ENCODE data around the gene CABLES2.

CABLES2 gene

GRCh38 chr20:62407221-62407992 is at the start of gene CABLES2:
Gene CABLES2 (minus strand): TSS chr20:62407285. CDS start chr20:62407276, 9 bp downstream.
- peak; percentile 85 to 88 for DNase-seq

- no peak for DNase-seq
These were observed 48.8 kb upstream of the CABLES2 start for GRCh38 chr20:62455929-62456328.

DNA sequence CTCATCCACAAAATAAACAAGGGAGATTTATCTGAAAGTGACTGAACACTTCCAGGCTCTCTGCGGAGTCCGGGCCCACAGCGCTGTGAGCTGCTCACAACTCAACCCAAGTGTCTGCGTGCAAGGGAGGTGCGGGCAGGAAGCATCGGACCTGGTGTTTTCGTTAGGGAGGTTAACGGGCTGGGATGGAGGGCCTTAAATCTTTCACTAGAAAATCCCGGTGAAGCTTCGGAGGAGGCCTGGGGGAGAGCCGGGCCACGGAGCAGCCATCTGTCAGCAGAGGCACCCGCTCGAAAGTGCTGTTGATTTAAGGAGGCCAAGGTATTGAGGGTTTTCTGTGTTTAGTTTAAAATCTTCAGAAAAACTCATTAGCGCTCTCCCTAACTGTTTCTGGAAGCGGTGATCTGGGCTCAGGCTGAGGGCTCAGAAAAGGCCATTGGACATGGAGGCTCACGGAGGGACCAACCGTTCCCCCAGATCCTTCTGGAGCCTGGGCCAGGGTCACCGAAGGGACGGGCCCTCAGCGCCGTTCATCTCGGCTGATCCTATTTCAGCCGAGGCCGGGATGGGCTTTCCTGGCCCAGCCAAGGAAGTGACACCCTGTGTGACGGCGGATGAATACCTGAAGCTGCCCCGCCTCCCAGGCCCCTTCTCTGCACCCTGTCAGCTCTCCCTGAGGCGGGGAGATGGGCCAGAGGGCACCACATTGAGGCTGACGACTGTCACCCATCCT is 48.0 kb upstream of the CABLES2 start:
- DNase-seq, result no peak

DNA sequence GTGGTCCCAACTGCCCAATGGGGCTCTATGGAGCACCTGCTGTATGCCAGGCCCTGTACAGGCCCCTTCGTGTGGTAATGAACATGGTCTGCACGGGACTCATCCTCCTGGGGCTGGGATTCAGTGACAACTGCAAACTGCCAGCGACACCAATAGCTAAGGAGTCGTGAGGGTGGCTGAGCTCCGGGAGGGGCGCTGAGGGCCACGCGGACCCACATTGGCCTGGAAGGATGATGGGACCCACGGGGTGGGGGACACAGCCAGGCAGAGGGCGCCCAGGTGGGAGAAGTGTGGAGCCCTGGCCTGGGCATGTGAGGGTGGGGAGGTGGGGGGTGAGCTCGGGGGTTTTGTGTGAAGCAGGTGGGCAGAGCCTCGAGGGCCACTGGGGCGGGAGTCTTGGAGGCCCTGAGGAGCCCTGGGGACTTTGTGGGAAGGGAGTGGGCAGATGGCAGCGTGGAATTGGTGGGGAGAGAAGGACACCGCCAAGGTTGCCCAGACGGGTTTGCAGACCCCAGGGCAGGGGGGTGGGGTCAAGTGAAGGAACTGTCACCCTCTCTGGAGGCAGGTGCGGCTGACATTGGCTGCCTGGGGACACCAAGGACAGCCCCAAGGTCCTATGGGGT is 46.2 kb upstream of the CABLES2 start:
- DNase-seq, result no peak

- DNase-seq, result no peak
These were observed 45.5 kb upstream of the CABLES2 start for GRCh38 chr20:62452475-62453095.

DNA sequence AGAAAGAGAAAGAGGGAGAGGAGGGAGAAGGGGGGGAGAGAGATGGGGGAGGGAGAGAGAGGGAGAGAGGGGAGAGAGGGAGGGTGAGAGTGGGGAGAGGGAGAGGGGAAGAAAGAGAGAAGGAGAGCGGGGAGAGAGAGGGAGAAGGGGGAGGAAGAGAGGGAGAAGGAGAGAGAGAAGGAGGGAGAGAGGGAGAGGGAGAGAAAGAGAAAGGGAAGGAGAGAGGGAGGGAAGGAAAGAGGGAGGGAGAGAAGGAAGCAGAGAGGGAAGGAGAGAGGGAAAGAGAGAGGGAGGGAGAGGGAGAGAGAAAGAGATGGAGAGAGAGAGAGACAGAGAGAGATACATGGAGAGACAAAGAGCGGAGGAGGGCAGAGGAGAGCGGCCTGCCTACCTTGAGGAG is 44.9 kb upstream of the CABLES2 start:
- DNase-seq, result no peak

- DNase-seq, result no peak
These were observed 44.2 kb upstream of the CABLES2 start for GRCh38 chr20:62451156-62451767.

DNA sequence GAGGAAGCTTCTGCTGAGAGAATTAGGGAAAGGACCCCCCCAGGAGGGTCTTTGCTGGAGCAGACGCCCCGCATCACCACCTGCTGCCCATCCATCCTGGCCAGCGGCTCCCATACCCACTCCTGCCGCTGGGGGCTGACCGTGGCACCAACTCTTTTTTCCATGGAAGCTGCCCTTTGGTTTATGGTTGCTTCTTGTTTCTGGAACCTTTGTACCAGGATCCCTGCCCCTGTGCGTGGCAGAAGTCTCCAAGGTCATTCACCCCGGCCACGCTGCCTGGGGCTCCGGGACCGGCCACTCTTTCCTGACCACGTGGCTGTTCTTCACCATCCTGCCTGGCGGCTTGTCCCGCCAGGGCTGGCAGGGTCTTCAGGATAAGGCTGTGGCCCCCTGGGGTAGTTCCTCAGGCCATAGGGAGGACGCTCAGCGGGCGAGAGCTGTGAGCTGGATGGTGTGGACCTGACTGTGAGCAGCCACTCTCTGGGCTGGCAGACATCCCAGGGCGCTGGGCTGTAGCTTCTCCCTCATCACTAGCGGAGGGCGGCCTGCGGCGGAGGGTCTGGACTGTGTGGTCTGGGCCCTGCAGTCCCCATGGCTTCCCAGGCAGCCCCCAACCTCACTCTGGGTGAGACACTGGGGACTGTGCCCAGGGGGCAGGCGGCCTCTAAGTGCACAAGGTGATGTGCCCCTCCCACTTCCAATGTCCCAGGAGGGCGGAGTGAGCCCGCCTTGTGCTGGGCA is 43.0 kb upstream of the CABLES2 start:
- no peak for DNase-seq

DNA sequence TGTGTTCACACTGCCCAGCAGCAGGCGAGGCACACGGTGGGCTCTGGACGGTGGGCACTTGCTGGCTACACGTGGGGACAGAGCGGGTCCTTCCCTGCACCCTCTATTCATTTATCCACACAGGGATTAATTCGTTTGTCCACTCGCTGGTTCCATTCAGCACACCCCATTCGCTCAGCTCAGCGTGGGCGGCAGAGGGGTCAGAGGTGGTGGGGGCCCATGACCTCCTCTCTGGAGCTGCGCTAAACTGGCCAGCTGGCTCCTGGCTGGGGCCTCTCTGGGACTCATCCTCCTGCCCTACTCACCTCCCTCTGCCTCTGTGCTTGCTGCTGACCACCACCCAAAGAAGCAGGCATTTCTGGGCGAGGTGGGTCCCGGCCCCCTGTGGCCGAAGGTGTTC is 41.7 kb upstream of the CABLES2 start:
- DNase-seq, result no peak

GRCh38 chr20:62448038-62448437 is 41.0 kb upstream of the CABLES2 start:
- DNase-seq, result no peak

DNA sequence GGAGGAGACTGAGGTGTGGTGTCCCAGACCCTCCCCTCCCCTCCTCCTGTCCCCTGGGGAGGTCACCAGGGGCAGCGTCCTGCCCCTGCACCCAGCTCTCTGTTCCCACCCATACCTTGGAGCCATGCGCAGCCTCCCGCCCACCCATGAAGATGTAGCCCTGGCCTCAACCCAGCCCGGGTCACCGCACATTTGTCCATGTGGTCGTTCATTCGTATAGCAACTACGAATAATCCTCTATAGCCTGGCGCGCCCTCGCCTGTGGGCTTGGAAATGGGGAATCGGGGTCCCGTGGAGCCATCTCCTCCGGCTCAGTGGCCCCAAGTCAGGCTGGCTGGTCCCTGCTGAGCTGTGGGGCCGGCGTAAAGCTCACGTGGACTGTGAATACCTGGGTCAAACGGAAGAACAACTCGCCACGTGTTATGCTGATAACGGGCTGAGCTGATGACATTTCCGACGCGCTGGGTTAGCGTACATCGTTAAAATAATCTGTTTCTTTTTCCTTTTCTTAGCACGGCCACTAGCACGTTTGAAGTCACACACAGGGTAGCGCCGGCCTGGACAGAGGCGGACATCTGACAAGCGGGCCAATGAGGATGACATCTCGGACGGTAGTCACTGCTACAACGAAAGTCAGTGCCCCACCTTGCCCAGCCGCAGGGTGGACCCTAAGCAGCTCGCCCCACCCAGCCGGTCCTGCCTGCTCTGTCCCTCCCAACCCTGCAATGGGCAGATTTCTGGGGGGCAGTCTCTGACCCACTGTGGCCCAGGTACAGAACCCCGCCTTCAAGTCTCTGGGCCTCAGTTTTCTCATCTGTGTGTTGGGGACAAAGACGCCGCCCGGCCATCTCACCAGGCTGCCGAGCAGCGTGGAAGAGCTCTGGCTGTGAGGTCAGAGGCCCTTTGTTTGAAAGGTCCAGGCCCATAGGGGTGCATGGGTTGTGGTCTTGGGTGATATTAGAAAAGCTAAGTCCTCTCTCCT is 40.1 kb upstream of the CABLES2 start:
- DNase-seq, result no peak

GRCh38 chr20:62446481-62446880 is 39.4 kb upstream of the CABLES2 start:
- no peak for DNase-seq

DNA sequence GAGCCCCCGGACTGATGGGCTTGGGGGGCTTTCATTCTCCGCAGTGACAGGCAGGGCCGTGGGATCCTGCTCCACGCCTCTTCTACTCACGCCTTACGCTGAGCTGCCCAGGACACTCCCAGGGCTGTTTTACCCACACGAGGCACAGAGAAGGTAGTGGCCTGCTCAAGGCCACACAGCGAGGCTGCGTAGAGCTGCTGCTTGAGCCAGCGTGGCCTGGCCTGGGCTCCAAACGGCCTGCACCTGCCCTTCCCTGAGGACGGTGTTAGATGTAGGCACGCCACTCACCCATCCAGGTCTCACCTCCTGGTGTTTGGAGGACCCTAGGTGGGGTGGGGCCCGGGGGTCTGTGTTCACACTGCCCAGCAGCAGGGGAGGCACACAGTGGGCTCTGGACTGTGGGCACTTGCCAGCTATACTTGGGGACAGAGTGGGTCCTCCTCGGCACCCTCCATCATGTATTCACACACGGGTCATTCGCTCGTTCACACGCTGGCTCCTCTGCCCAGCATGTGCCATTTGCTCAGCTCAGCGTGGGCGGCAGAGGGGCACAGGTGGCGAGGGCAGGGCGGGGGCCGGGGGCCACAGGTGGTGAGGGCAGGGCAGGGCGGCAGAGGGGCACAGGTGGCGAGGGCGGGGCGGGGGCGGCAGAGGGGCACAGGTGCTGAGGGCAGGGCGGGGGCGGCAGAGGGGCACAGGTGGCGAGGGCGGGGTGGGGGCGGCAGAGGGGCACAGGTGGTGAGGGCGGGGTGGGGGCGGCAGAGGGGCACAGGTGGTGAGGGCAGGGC is 38.7 kb upstream of the CABLES2 start:
- no peak for DNase-seq

GRCh38 chr20:62444286-62444685 is 37.2 kb upstream of the CABLES2 start:
- DNase-seq, result no peak

DNA sequence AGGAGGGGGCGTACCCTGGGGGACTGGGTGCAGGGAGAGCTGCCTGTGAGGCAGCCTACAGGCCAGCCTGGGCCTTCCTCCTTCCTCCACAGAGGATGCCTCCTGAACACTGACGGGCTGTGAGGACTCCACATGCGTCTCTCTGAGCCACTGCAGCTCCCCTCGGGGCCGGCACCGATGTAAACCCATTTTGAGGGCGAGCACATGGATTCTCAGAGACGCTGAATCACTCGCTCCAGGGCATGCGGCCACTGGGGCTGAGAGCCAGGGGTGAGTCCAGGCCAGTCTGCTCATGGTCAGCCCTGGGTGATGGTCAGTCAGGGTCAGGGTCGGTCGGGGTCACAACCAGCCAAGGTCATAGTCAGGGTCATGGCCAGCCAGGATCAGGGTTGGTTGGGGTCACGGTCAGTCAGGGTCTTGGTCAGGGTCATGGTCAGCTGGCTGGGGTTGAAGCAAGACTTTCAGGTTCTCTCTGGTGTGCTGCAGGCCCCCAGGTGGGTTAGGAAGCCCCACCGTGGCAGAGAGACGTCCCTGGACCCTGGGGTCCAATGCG is 35.0 kb upstream of the CABLES2 start:
- DNase-seq, result no peak

DNA sequence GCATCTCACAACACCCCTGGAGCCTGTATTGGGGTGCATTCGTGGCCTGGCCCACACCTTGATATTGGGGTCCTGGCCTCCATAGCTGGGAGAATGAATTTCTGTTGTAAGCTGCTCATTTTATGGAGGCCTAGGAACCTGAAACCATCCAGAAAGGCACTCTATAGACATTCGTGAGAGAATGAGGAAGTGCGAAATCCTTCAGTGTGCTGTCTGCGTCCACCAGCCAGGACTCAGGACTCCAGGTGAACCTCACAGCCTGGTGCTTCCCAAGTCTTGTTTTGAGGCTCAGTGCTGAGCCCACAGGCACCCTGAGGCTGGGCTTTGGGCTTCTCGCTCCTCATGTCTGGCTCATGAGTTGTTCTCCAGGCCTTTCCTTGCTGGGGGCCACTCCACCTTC is 32.1 kb upstream of the CABLES2 start:
- no peak for DNase-seq

GRCh38 chr20:62437927-62438326 is 30.8 kb upstream of the CABLES2 start:
- no peak for DNase-seq

- no peak for DNase-seq
These were observed 30.4 kb upstream of the CABLES2 start for GRCh38 chr20:62437496-62437895.

- DNase-seq, result no peak
These were observed 29.6 kb upstream of the CABLES2 start for GRCh38 chr20:62436692-62437091.
